Renal pelvis (tissue), 4 donors: Measurements from ENCODE around the gene SMCHD1. TPM values are rescaled to one million over a fixed set of nuclear protein-coding genes. Genes with fewer than 3 reads are reported as not detected.
A peak's percentile ranks its signal among the peaks of the same experiment; 100 is the strongest.
"Not testable (repeated sequence)": the region's sequence is repeated elsewhere in the genome, so short reads cannot be mapped to it uniquely, and the experiment has no call there.

Experiments
- DNase-seq: peaks from one replicate; pipeline ENCODE4 v3.0.0-alpha.2; 2013
- polyA plus RNA-seq, 3 donors: library from polyadenylated mRNA; unstranded; fragments of 120-200 nt; gene quantifications; one replicate each; pipeline ENCODE4 v1.2.1, GENCODE V29; 2013; ENCODE audit not compliant: insufficient read length in 3 of 3

SMCHD1 gene
- polyA plus RNA-seq, 3 donors, result 55.0 to 78.4 (median 64.7) TPM

DNA sequence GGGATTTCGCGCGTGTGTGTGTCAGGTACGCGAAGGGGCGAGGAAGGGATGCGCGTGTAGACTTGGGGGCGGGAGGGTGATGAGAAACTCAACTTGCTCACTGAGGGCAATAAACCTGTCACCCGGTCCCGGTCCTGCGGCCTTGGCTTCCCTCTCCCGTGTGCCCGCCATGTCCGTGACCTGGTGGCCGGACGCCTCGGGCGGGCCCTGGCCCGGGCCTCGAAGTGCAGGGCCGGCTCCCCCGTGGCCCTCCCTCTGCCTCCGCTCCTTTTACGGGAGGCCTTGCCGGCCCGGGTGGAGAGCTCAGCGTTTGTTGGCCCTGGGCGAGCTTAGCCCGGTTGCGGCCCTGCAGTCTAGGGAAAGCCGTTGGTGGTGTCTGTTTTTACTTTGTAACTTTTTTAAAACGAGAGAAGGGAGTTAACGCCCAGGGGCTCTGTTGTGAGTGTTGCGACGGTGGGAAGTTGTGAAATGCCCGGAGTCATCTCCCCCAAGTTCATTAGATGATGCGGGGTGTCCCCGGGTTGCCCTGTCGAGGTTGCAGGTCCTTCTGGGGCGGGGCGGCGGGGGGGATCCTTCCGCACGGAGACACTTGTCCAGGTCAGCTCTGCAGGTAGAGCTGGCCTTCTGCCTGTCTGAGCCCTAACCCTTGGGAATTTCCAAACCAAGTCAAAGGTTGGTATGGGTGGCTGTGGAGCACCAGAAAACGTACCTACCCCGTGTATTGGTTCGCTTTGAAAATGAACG, 883 bp downstream of the SMCHD1 start:
- peak; percentile 44 for DNase-seq

DNA sequence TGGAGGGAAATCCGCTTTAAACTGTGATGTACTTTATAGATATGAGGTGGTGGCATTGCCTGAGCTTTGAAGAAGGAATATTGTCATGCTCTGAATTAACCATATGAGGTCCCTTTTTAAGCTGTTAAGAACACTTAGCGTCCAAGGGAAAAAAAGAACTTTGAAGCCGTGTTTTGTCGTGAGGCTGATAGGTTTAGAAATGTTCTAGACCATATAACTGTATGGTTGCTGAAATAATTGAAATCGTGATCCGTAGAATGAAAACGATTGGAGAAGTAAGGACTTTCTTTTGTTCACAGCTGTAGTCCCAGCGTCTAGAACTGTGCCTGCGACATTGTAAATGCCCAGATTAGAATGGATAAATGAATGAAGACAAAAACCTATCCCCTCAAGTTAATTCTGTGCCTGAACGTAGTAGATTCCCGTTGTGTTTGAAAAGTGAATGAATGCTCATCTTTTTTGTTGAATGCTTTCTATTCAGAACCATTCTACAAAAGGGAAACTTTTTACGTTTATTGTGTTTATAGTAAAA, 1.5 kb downstream of the SMCHD1 start:
- no peak for DNase-seq

DNA sequence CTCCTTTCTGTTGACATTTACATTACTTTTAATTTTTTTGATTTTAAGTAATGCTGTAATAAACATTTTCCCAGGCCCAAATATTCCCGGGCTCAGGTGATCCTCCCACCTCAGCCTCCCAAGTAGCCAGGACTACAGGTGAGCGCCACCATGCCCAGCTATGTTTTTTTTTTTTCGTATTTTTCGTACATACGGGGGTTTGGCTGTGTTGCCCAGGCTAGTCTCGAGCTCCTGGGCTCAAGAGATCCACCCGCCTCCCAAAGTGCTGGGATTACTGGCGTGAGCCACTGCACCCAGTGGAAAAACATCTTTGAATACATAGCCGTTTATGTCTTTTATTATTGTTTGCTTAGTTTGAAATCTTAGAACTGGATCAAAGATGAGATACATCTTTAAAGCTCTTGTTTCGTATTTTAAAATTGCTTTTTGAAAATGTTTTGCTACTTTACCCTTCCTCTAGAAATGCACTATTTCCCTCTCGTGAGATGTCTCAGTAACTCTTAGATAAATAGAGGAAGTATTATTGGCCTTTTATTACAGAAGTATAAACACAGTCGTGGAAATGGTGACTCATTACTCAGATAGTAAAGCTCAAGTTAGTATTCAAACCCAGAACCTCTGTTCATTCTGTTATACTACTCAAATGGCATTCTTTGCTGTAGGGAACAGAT, 2.4 kb downstream of the SMCHD1 start:
- DNase-seq, result no peak

DNA sequence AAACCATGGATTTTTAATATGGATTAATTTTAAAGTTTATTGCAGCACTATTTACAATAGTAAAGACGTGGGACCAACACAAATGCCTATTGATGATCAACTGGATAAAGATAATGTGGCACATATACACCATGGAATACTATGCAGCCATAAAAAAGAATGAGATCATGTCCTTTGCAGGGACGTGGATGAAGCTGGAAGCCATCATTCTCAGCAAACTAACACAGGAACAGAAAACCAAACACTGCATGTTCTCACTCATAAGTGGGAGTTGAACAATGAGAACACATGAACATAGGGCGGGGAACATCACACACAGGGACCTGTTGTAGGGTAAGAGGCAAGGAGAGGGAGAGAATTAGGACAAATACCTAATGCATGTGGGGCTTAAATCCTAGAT, 5.3 kb downstream of the SMCHD1 start:
- DNase-seq, result not testable (repeated sequence)

DNA sequence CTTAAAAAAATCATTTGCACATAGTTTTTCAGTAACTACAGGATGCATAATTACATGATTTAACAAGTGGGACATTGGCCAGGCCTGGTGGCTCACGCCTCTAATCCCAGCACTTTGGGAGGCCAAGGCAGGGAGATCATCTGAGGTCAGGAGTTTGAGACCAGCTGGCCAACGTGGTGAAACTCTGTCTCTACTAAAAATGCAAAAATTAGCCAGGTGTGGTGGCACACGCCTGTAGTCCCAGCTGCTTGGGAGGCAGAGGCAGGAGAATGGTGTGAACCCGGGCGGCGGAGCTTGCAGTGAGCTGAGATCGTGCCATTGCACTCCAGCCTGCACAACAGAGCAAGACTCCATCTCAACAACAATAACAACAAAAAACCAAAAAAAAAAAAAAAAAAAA, 6.8 kb downstream of the SMCHD1 start:
- DNase-seq, result not testable (repeated sequence)

- DNase-seq, result no peak
Measured at GRCh38 chr18:2662990-2663389, 7.5 kb downstream of the SMCHD1 start.

GRCh38 chr18:2672410-2672809, 16.9 kb downstream of the SMCHD1 start:
- DNase-seq, result no peak

- DNase-seq, result no peak
Measured at GRCh38 chr18:2672872-2673271, 17.3 kb downstream of the SMCHD1 start.

DNA sequence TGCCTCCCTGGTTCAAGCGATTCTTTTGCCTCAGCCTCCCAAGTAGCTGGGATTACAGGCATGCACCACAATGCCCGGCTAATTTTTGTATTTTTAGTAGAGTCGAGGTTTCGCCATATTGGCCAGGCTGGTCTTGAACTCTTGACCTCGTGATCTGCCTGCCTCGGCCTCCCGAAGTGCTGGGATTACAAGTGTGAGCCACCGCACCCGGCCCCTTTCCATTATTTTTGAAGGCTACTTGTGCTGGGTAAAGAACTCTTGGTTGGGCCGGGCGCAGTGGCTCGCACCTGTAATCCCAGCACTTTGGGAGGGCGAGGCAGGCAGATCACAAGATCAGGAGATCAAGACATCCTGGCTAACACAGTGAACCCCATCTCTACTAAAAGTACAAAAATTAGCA, 23.4 kb downstream of the SMCHD1 start:
- not testable (repeated sequence) for DNase-seq

DNA sequence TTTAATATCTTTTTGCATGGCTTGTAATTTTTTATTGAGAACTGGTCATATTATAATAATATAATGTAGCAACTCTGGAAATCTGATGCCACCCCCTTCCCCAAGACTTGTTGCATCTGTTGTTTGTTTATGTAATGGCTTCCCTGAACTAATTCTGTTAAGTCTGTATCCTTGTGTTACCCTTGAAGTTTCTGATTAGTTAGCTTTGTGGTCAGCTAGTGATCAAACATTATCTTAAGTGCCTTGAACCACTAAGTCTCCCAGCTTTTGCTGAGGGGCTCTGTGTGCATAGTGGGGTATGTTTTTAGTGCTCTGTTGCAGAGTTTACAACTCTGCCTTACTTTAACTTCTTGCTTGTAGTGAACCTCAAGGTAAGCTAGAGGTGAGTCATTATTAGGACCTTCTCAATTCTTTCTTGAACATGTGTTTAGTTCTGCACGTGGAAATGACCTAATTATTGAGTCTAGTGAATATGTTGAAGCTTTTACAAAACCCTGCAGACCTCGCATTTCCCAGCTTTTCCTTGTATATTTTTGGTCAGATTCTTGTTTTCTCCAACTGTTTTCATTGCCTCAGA, 24.8 kb downstream of the SMCHD1 start:
- no peak for DNase-seq

DNA sequence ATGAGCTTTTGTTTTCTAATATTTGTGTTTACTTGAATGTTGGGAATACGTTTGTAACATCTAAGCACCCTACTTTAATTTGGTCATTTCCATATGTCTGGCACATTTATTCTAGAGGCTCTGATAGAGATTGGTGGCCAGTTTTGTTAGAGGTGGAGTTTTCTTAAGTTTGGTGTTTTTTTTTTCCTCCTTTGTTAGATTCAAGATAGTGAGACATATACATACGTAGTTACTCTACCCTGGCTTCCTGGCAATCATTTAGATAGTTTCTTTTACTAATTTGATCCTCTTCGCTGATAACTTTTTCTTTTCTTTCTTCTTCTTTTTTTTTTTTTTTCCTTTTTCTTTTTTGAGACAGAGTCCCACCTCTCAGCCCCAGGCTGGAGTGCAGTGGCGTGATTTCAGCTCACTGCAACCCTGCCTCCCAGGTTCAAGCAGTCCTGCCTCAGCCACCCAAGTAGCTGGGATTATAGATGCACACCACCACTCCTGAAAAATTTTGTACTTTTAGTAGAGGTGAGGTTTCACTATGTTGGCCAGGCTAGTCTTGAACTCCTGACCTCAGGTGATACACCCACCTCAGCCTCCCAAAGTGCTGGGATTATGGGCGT, 26.6 kb downstream of the SMCHD1 start:
- DNase-seq, result no peak

DNA sequence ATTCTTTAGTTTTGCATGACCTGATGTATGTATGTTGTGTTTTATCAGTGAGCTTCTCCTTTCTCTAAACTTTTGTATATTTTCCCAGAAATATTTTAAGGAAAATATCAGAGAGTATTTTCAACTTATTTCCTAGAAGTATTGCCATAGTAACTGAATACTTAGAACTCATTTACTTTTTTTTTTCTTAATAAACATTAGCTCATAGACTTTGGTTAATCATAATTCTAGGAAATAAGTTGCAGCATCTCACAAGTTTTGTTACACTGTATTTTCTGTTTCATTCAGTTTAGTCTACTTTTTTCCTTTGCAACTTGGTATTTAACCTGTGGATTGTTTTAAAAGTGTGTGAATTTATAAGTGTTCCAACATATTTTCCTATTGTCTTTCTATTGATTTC, 27.5 kb downstream of the SMCHD1 start:
- no peak for DNase-seq

DNA sequence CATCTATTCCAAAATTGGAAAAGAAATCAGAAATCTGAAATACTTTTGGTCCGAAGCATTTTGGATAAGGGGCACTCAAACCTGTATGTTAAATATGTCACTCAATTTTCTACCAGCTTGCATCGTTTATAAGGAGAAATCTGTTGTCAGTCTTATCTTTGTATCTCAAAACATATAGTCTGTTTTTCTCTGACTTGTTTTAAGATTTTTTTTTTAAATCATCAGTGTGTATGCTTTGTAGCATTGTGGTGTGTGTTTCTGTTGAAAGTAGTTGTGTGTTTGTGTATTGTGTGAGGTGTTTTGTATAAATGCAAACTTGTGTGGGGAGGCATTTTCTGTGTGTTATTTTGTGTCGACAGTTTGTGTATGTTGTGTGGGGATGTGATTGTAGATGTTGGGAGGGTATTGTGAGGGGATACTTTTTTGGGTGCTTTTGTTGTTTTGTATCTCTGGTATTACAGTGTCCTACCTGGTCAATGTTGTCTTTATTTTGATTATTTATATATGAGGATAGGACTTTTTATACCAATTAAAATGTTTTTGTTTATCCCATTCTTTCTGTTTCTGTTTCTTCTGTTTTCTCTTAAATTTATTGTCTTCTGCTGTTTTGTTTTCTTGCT, 30.9 kb downstream of the SMCHD1 start:
- no peak for DNase-seq

- no peak for DNase-seq
Measured at GRCh38 chr18:2687390-2688001, 32.0 kb downstream of the SMCHD1 start.

- DNase-seq, result no peak
Measured at GRCh38 chr18:2692508-2692907, 37.0 kb downstream of the SMCHD1 start.

- no peak for DNase-seq
Measured at GRCh38 chr18:2697184-2697583, 41.7 kb downstream of the SMCHD1 start.

DNA sequence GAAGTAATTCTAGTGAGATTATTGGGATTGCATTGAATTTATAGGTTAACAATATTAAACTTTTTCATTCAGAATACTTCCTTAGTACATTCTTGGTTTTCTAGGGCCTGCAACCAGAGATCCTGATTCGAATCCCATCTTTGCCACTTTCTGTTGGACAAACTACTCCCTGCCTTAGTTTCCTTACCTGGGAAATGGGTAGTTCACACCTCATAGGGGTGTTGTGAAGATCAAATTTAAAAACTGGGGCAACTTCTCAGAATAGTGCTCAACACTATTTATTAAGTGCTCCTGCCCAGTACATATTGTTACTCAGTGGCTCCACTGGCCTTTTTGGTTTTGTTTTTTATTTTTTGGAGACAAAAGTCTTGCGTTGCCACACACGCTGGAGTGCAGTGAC, 43.5 kb downstream of the SMCHD1 start:
- DNase-seq, result no peak

DNA sequence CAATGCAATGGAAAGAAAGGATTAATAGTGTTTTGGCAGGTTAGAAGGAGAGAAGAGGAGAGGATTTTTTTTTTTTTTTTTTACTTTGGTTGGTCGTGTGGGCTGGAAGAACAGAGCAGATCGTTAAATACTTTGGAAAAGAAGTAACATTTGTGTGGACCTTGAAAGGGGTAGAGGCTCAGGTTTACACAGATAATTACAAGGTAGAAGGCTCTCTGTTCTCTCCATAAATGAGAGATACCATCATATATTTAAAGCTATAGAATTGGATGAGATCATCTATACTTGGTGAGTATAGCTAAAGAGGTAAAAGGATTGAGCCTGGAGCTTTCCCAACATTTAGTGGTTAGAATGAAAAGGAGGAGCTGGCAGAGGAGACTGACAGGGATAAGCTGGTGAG, 49.0 kb downstream of the SMCHD1 start:
- no peak for DNase-seq

DNA sequence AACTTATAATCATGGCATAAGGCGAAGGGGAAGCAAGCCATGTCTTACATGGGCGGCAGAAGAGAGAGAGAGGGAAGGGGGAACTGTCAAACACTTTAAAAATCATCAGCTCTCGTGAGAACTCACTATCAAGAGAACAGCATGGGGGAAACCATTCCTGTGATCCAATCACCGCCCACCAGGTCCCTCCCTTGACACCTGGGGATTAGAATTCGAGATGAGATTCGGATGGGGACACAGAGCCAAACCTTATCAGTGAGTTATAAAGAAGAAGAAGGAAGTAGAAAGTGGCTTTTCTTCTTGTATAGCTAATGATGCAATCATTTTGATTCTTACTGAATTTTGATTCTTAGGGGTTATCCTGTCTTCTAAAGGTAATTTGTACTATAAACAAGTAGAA, 51.4 kb downstream of the SMCHD1 start:
- no peak for DNase-seq

- no peak for DNase-seq
Measured at GRCh38 chr18:2707551-2708168, 52.1 kb downstream of the SMCHD1 start.

- DNase-seq, result no peak
Measured at GRCh38 chr18:2709316-2709715, 53.8 kb downstream of the SMCHD1 start.
